SK-N-SH (cell line): ENCODE results near the gene ADGRE3. TPM values are rescaled to one million over a fixed set of nuclear protein-coding genes. Genes with fewer than 3 reads are reported as not detected.

Experiments used
- CTCF ChIA-PET: fragments of 300-600, 350-600 bp; formaldehyde crosslinking; extraction: SDS; loops from one replicate; lab custom pipeline; 2021; lab: Yijun Ruan, JAX
- POLR2A ChIA-PET: fragments of 350-600 bp; sonication (Branson Sonifier 250); formaldehyde crosslinking; extraction: SDS; loops from one replicate; lab custom pipeline; 2020; ENCODE audit warnings: antibody characterized with exemption, inconsistent platforms; lab: Yijun Ruan, JAX
- DNase-seq: peaks from one replicate; pipeline ENCODE4 v3.0.0; 2012
- H2AFZ ChIP-seq: fragments of 200-600 bp; sonication (generic); 2 replicates; pipeline ENCODE4 v1.8.1; 2016; ENCODE audit warnings: antibody characterized with exemption, mild to moderate bottlenecking, low read depth
- H3F3A ChIP-seq: fragments of 200-600 bp; sonication (generic); replicated peaks from 2 replicates; pipeline ENCODE3; 2016; ENCODE audit warnings: antibody characterized with exemption, mild to moderate bottlenecking; ENCODE audit not compliant: insufficient read depth
- H3K27ac ChIP-seq, 2 experiments: fragments of 200-500 bp in 1 of 2; fragments of 200-600 bp in 1 of 2; sonication (Bioruptor generic) in 1 of 2; sonication (generic), shearing (Covaris generic) in 1 of 2; 2 replicates each; pipeline versions ENCODE4 v1.5.1 to v1.6.1; 2014 to 2016; ENCODE audit warnings: low read depth in 2 of 2, inconsistent platforms in 1 of 2, low read length in 1 of 2, mild to moderate bottlenecking in 1 of 2, mixed read lengths in 1 of 2
- H3K27me3 ChIP-seq: fragments of 200-600 bp; sonication (generic), shearing (Covaris generic); 2 replicates; pipeline ENCODE4 v1.6.1; 2016; ENCODE audit warnings: mixed run types; ENCODE audit not compliant: insufficient read depth
- H3K36me3 ChIP-seq, 2 experiments: fragments of 200-500 bp in 1 of 2; fragments of 200-600 bp in 1 of 2; sonication (Bioruptor generic) in 1 of 2; sonication (generic) in 1 of 2; replicated peaks in 1 of 2; 2 replicates each; pipeline versions ENCODE3 to v1.5.1; 2014 to 2016; ENCODE audit warnings: low read length in 1 of 2, mild to moderate bottlenecking in 1 of 2; ENCODE audit not compliant: insufficient read depth in 2 of 2, control insufficient read depth in 1 of 2
- H3K4me1 ChIP-seq, 2 experiments: fragments of 200-500 bp in 1 of 2; fragments of 200-600 bp in 1 of 2; sonication (Bioruptor generic) in 1 of 2; sonication (generic), shearing (Covaris generic) in 1 of 2; 2 replicates each; pipeline versions ENCODE4 v1.5.1 to v1.6.1; 2014 to 2016; ENCODE audit warnings: low read depth in 1 of 2, low read length in 1 of 2, mixed run types in 1 of 2; ENCODE audit not compliant: insufficient read depth in 2 of 2, control insufficient read depth in 1 of 2
- H3K4me2 ChIP-seq: fragments of 200-600 bp; sonication (generic), shearing (Covaris generic); 2 replicates; pipeline ENCODE4 v1.6.1; 2017; ENCODE audit warnings: mixed run types
- H3K4me3 ChIP-seq, 2 experiments: fragments of 200-500 bp in 1 of 2; fragments of 200-600 bp in 1 of 2; sonication (Bioruptor generic) in 1 of 2; sonication (generic), shearing (Covaris generic) in 1 of 2; 2 replicates each; pipeline versions ENCODE4 v1.5.1 to v1.8.1; 2014 to 2016; ENCODE audit warnings: low read depth in 2 of 2, inconsistent platforms in 1 of 2, low read length in 1 of 2, mild to moderate bottlenecking in 1 of 2, mixed read lengths in 1 of 2, moderate library complexity in 1 of 2
- H3K79me2 ChIP-seq: fragments of 200-600 bp; sonication (generic); 2 replicates; pipeline ENCODE4 v1.8.1; 2017; ENCODE audit warnings: mild to moderate bottlenecking; ENCODE audit not compliant: insufficient read depth
- H3K9ac ChIP-seq: fragments of 200-600 bp; sonication (generic); 2 replicates; pipeline ENCODE4 v1.6.1; 2017; ENCODE audit warnings: mixed run types
- H3K9me2 ChIP-seq: fragments of 200-600 bp; sonication (generic); 2 replicates; pipeline ENCODE4 v1.6.1; 2017; ENCODE audit warnings: mixed run types
- H3K9me3 ChIP-seq: fragments of 200-600 bp; sonication (generic); 2 replicates; pipeline ENCODE4 v1.6.1; 2017; ENCODE audit warnings: mixed run types, mild to moderate bottlenecking, moderate library complexity
- H4K20me1 ChIP-seq: fragments of 200-600 bp; sonication (generic); 2 replicates; pipeline ENCODE4 v1.6.1; 2017; ENCODE audit warnings: mild to moderate bottlenecking, mixed run types; ENCODE audit not compliant: insufficient read depth
- CHD2 ChIP-seq: fragments of 150-350 bp; IDR thresholded peaks from 2 replicates; pipeline ENCODE4 v1.6.1; 2018; ENCODE audit warnings: low read length; ENCODE audit not compliant: partially characterized antibody
- ELF1 ChIP-seq: IDR thresholded peaks from 2 replicates; pipeline ENCODE4 v1.4.0; 2012
- EP300 ChIP-seq, 2 experiments: IDR thresholded peaks; 2 replicates each; pipeline versions ENCODE4 v1.4.0 to v1.6.1; 2012; ENCODE audit warnings: borderline replicate concordance in 1 of 2, low read depth in 1 of 2, low read length in 1 of 2
- GABPA ChIP-seq: IDR thresholded peaks from 2 replicates; pipeline ENCODE4 v1.4.0; 2012; ENCODE audit warnings: low read depth, mild to moderate bottlenecking
- NFIC ChIP-seq: IDR thresholded peaks from 2 replicates; pipeline ENCODE4 v1.4.0; 2012; ENCODE audit warnings: borderline replicate concordance
- POLR2AphosphoS5 ChIP-seq: IDR thresholded peaks from 2 replicates; pipeline ENCODE4 v1.6.1; 2012; ENCODE audit warnings: low read depth, low read length
- SIN3A ChIP-seq: IDR thresholded peaks from 2 replicates; pipeline ENCODE4 v1.6.1; 2012; ENCODE audit warnings: low read depth, mild to moderate bottlenecking, low read length, moderate library complexity, borderline replicate concordance
- SMC3 ChIP-seq: IDR thresholded peaks from 2 replicates; pipeline ENCODE4 v1.6.1; 2012; ENCODE audit warnings: low read depth, low read length, improper control_type of control experiment
- TCF12 ChIP-seq: IDR thresholded peaks from 2 replicates; pipeline ENCODE4 v1.4.0; 2012
- WGBS: methylation state at CpG from one replicate; pipeline ENCODE4 v1.1.6; 2017; ENCODE audit warnings: low lambda C conversion rate; 5-methylcytosine and 5-hydroxymethylcytosine counted together
- polyA plus RNA-seq, 3 experiments: library from polyadenylated mRNA; depleted of rRNA; stranded (reverse); fragments of >200 nt; gene quantifications; 2 replicates each; pipeline ENCODE4 v1.2.3, GENCODE V29; 2012
- TF ChIP-seq, protein P1 (sequence below): IDR thresholded peaks from 2 replicates; pipeline ENCODE4 v1.6.1; 2012; ENCODE audit warnings: mild to moderate bottlenecking, low read depth, low read length, moderate library complexity

The ADGRE3 gene
- polyA plus RNA-seq, 1 of the 3 experiments (the other 2 are of a cell fraction) = not detected

DNA sequence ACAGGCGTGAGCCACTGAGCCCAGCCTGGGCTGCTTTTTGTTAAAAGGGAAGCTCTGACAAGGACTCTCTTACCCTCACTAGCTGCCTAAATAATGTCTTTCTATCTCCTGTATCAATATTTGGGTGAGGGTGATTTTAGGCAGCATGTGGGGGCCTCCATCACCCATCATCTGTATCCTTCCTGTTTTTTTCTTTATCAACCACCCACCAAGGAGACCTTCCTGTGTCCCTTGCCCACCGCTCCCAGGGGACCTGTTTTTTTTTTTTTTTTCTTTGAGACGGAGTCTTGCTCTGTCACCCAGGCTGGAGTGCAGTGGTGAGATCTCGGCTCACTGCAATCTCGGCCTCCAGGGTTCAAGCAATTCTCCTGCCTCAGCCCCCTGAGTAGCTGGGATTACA lies 97.4 kb downstream of the ADGRE3 start:
- no peaks in the 10 kb centered on the region for H3K79me2 ChIP-seq
- no peak for TF ChIP-seq EP300 (IDR thresholded peaks at IDR 0.05; ENCODE audit: borderline replicate concordance in 1 of 2, low read depth in 1 of 2, low read length in 1 of 2)
- no peak for TF ChIP-seq TCF12
- TF ChIP-seq NFIC = no peak
- TF ChIP-seq CHD2 = no peak
- TF ChIP-seq GABPA = no peak
- H3K9me3 ChIP-seq = no peaks in the 10 kb centered on the region
- no peak overlapping the region for H2AFZ ChIP-seq
- no peaks in the 10 kb centered on the region for H3K36me3 ChIP-seq
- no peaks in the 10 kb centered on the region for H3F3A ChIP-seq
- H3K4me3 ChIP-seq = no peak overlapping the region
- no peaks in the 10 kb centered on the region for H4K20me1 ChIP-seq
- no peak overlapping the region for H3K4me2 ChIP-seq
- POLR2A ChIA-PET = interaction anchor here (0.6 kb wide), 1 partner anchor 117 kb away, joined by 4 read pairs; no protein-coding TSS in a partner anchor
- H3K9ac ChIP-seq = no peak overlapping the region
- WGBS = 38% methylated on average over 5 of the region's 5 CpGs
- peaks cover 5% of the 10 kb centered on the region; the same call in 1 of the 2 replicates for H3K27me3 ChIP-seq
- no peaks in the 10 kb centered on the region for H3K4me1 ChIP-seq
- DNase-seq = no peak
- CTCF ChIA-PET = interaction anchor here (0.7 to 2.4 kb wide), 4 partner anchors 16 to 109 kb away, joined by 3 to 7 read pairs (median 4); no protein-coding TSS in a partner anchor
- no peak overlapping the region for H3K27ac ChIP-seq
- H3K9me2 ChIP-seq = no peaks in the 10 kb centered on the region

DNA sequence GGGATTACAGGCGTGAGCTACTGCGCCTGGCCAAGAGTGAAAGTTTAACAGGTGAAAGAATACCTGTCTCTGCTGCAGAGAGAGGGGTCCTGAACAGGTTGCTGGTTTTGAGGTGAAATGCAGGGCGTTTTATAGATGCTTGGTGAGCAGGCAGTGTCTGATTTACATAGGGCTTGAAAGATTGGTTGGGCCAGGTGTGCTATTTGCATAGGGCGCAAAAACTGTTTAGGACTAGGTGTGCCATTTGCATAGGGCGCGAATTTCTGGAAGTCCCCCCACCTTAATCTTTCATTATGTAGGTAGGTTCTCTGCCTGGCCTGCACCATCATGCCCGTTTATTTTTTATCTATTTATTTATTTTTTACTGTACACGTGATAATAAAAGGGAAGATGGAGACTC lies 98.3 kb downstream of the ADGRE3 start:
- Histone ChIP-seq H3K4me3 (no peak overlapping the region), H3F3A (no peaks in the 10 kb centered on the region), H3K9me2 (no peaks in the 10 kb centered on the region), H3K4me1 (no peaks in the 10 kb centered on the region), H4K20me1 (no peaks in the 10 kb centered on the region), H3K36me3 (no peaks in the 10 kb centered on the region), H3K79me2 (peaks cover 5% of the 10 kb centered on the region), H3K9ac (no peak overlapping the region), H3K27me3 (peaks cover 5% of the 10 kb centered on the region; the same call in 1 of the 2 replicates), H3K4me2 (no peak overlapping the region), H3K9me3 (no peaks in the 10 kb centered on the region), H3K27ac (no peak overlapping the region), H2AFZ (no peak overlapping the region)
- ChIA-PET CTCF (interaction anchor here (0.7 to 2.4 kb wide), 3 partner anchors 16 to 110 kb away, joined by 3 to 7 read pairs (median 5); no protein-coding TSS in a partner anchor), POLR2A (interaction anchor here (0.6 kb wide), 1 partner anchor 118 kb away, joined by 4 read pairs; no protein-coding TSS in a partner anchor)
- no peak for TF ChIP-seq ELF1
- no peak for TF ChIP-seq POLR2AphosphoS5
- TF ChIP-seq, protein P1, sequence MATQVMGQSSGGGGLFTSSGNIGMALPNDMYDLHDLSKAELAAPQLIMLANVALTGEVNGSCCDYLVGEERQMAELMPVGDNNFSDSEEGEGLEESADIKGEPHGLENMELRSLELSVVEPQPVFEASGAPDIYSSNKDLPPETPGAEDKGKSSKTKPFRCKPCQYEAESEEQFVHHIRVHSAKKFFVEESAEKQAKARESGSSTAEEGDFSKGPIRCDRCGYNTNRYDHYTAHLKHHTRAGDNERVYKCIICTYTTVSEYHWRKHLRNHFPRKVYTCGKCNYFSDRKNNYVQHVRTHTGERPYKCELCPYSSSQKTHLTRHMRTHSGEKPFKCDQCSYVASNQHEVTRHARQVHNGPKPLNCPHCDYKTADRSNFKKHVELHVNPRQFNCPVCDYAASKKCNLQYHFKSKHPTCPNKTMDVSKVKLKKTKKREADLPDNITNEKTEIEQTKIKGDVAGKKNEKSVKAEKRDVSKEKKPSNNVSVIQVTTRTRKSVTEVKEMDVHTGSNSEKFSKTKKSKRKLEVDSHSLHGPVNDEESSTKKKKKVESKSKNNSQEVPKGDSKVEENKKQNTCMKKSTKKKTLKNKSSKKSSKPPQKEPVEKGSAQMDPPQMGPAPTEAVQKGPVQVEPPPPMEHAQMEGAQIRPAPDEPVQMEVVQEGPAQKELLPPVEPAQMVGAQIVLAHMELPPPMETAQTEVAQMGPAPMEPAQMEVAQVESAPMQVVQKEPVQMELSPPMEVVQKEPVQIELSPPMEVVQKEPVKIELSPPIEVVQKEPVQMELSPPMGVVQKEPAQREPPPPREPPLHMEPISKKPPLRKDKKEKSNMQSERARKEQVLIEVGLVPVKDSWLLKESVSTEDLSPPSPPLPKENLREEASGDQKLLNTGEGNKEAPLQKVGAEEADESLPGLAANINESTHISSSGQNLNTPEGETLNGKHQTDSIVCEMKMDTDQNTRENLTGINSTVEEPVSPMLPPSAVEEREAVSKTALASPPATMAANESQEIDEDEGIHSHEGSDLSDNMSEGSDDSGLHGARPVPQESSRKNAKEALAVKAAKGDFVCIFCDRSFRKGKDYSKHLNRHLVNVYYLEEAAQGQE = no peak
- TF ChIP-seq SIN3A = no peak
- TF ChIP-seq SMC3 = no peak
- WGBS = 60% methylated on average over 8 of the region's 8 CpGs
- no peak for DNase-seq
